HepG2 (cell line): ENCODE measurements around the gene SEMA4C.

Source experiments
- GATA4 ChIP-seq: sonication (generic); IDR thresholded peaks from 2 replicates; pipeline ENCODE4 v1.6.1; 2016; ENCODE audit warnings: antibody characterized with exemption, low read depth, borderline replicate concordance
- ZNF562 ChIP-seq: sonication (generic); formaldehyde crosslinking; IDR thresholded peaks from 2 replicates; pipeline ENCODE4 v1.8.0; 2022; ENCODE audit warnings: missing genetic modification reagents, borderline replicate concordance

GRCh38 chr2:96895746-96896651 is 26.1 kb upstream of the SEMA4C start:
- no peak for TF ChIP-seq GATA4
- TF ChIP-seq ZNF562 (CRISPR knock-in tag): no peak
